Measurements from ENCODE around the gene XRCC3. TPM values are rescaled to one million over a fixed set of nuclear protein-coding genes. Genes with fewer than 3 reads are reported as not detected.
A peak's percentile ranks its signal among the peaks of the same experiment; 100 is the strongest.

Gene XRCC3
- total RNA-seq, 4 donors from 2014 or later, result 9.5 to 14.7 (median 12.3) TPM

GRCh38 chr14:103721334-103722120 is 6.3 kb upstream of the XRCC3 start:
- H3K4me3 ChIP-seq (ENCODE audit: low read depth, poor library complexity, severe bottlenecking), result no peak overlapping the region
- TF ChIP-seq POLR2A (IDR thresholded peaks at IDR 0.05), result no peak
- no peak for TF ChIP-seq CTCF (IDR thresholded peaks at IDR 0.05)
- intact Hi-C loops (cut with DNase I; ENCODE audit: low total_unique reads), result no loop called here
- no peak for DNase-seq (ENCODE audit: low spot score in 2 of 2)
- WGBS, 2 donors, result 72 to 77% methylated on average over 22 to 26 of the region's 26 CpGs

GRCh38 chr14:103719751-103720150 is 4.5 kb upstream of the XRCC3 start:
- intact Hi-C loops (cut with DNase I; ENCODE audit: low total_unique reads), result no loop called here
- 86 to 90% methylated on average over 7 to 8 of the region's 8 CpGs for WGBS, 2 donors
- TF ChIP-seq CTCF (IDR thresholded peaks at IDR 0.05) (no peak), POLR2A (IDR thresholded peaks at IDR 0.05) (no peak)

GRCh38 chr14:103718572-103718971 is 3.3 kb upstream of the XRCC3 start:
- TF ChIP-seq CTCF (IDR thresholded peaks at IDR 0.05) (no peak), POLR2A (IDR thresholded peaks at IDR 0.05) (no peak)
- intact Hi-C loops (cut with DNase I; ENCODE audit: low total_unique reads), result no loop called here
- 54 to 67% methylated on average over 16 of the region's 16 CpGs for WGBS, 2 donors
- DNase-seq (ENCODE audit: low spot score in 2 of 2), result no peak
- no peak overlapping the region for H3K4me3 ChIP-seq (ENCODE audit: low read depth, poor library complexity, severe bottlenecking)

More at GRCh38 chr14:103719751-103720150, 4.5 kb upstream of the XRCC3 start:
- H3K4me3 ChIP-seq (ENCODE audit: low read depth, poor library complexity, severe bottlenecking), result no peak overlapping the region
- no peak for DNase-seq (ENCODE audit: low spot score in 2 of 2)

- H3K4me3 ChIP-seq (ENCODE audit: low read depth, poor library complexity, severe bottlenecking), result no peak overlapping the region
- 68 to 72% methylated on average over 17 of the region's 17 CpGs for WGBS, 2 donors
- no peak for DNase-seq (ENCODE audit: low spot score in 2 of 2)
- intact Hi-C loops (cut with DNase I; ENCODE audit: low total_unique reads), result no loop called here
- no peak for TF ChIP-seq POLR2A (IDR thresholded peaks at IDR 0.05)
- no peak for TF ChIP-seq CTCF (IDR thresholded peaks at IDR 0.05)
Observed at GRCh38 chr14:103716899-103717411, 1.7 kb upstream of the XRCC3 start.

- peak overlapping the region; percentile 85 for H3K4me3 ChIP-seq (ENCODE audit: low read depth, poor library complexity, severe bottlenecking)
- no peak for DNase-seq (ENCODE audit: low spot score in 2 of 2)
- intact Hi-C loops (cut with DNase I; ENCODE audit: low total_unique reads), result no loop called here
- TF ChIP-seq POLR2A (IDR thresholded peaks at IDR 0.05), result no peak
- no peak for TF ChIP-seq CTCF (IDR thresholded peaks at IDR 0.05)
- WGBS, 2 donors, result 1 to 20% methylated on average over 6 to 26 of the region's 72 CpGs
Observed at GRCh38 chr14:103716091-103716801, 995 bp upstream of the XRCC3 start.

Data from lower leg skin (tissue), 4 donors.